Smooth muscle cell (in vitro differentiated cells): ENCODE results near the gene ZBTB45. TPM values are rescaled to one million over a fixed set of nuclear protein-coding genes. Genes with fewer than 3 reads are reported as not detected.

ENCODE experiments used
- DNase-seq: peaks from one replicate; lab custom pipeline; 2025; ENCODE audit not compliant: unreplicated experiment; lab: John Stamatoyannopoulos, UW
- H2AFZ ChIP-seq: fragments of 200-600 bp; sonication (generic); 2 replicates; pipeline ENCODE4 v1.6.0; 2016; ENCODE audit warnings: antibody characterized with exemption, low read depth, mild to moderate bottlenecking
- H3F3A ChIP-seq: fragments of 200-600 bp; sonication (generic); 2 replicates; pipeline ENCODE4 v1.6.0; 2017; ENCODE audit warnings: antibody characterized with exemption, low read depth
- H3K27ac ChIP-seq: fragments of 200-600 bp; sonication (generic); 2 replicates; pipeline ENCODE4 v1.5.1; 2016; ENCODE audit warnings: low read depth, mild to moderate bottlenecking
- H3K27me3 ChIP-seq: fragments of 200-600 bp; sonication (generic); 2 replicates; pipeline ENCODE4 v1.6.1; 2016; ENCODE audit warnings: low read depth, mild to moderate bottlenecking
- H3K36me3 ChIP-seq: fragments of 200-600 bp; sonication (generic); 2 replicates; pipeline ENCODE4 v1.5.1; 2016; ENCODE audit warnings: low read depth
- H3K4me1 ChIP-seq: fragments of 200-600 bp; sonication (generic); 2 replicates; pipeline ENCODE4 v1.5.1; 2016; ENCODE audit warnings: low read depth
- H3K4me2 ChIP-seq: fragments of 200-600 bp; sonication (generic); 2 replicates; pipeline ENCODE4 v1.6.0; 2016; ENCODE audit warnings: mild to moderate bottlenecking
- H3K4me3 ChIP-seq: fragments of 200-600 bp; sonication (generic); 2 replicates; pipeline ENCODE4 v1.5.1; 2016; ENCODE audit warnings: mild to moderate bottlenecking
- H3K79me2 ChIP-seq: fragments of 200-600 bp; sonication (generic); 2 replicates; pipeline ENCODE4 v1.6.0; 2016; ENCODE audit warnings: low read depth, mild to moderate bottlenecking
- H3K9ac ChIP-seq: fragments of 200-600 bp; sonication (generic); 2 replicates; pipeline ENCODE4 v1.6.0; 2016; ENCODE audit warnings: low read depth
- H3K9me3 ChIP-seq: fragments of 200-600 bp; sonication (generic); replicated peaks from 2 replicates; pipeline ENCODE4 v1.5.1; 2016; ENCODE audit warnings: low read depth
- H4K20me1 ChIP-seq: fragments of 200-600 bp; sonication (generic); 2 replicates; pipeline ENCODE4 v1.6.0; 2016; ENCODE audit warnings: low read depth
- WGBS: methylation state at CpG from one replicate; pipeline ENCODE4 v1.1.7; 2016; ENCODE audit warnings: low lambda C conversion rate; 5-methylcytosine and 5-hydroxymethylcytosine counted together
- polyA plus RNA-seq: library from polyadenylated mRNA; unstranded; fragments of >200 nt; fragmentation: Nextera tagmentation; extraction: Ambion mirVana; gene quantifications from 2 replicates; pipeline ENCODE4 v1.2.1, GENCODE V29; 2016
- total RNA-seq: library from RNA; depleted of rRNA; stranded (reverse); fragments of >200 nt; gene quantifications from 2 replicates; pipeline ENCODE4 v1.2.3, GENCODE V29; 2014
- TF ChIP-seq, protein P1 (sequence below): fragments of 200-600 bp; sonication (generic); IDR thresholded peaks from 2 replicates; pipeline ENCODE4 v1.5.1; 2017; ENCODE audit warnings: borderline replicate concordance, mild to moderate bottlenecking, antibody characterized with exemption; ENCODE audit not compliant: insufficient read depth, poor library complexity, severe bottlenecking

ZBTB45 gene
- total and polyA plus RNA-seq, 2 experiments from 2014 or later, result 8.7 to 23.7 TPM

DNA sequence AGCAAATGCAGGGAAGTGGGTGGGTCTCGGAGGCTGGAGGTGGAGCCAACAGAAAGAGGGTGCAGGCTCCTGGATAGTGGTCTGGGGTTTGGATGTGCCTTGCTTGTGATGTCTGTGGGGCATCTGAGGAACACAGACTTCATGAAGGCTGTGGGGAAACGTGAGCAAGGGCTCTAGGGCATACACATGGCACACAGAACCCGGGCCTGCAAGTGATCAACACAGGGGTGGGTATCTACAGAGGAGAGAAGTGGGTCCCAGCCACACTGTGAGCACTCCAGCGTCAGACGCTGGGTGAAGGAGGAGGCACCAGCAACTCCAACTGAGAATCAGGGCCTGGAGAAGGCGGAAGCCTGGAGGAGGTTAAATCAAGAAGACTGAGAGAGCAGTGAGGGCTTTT lies 44.2 kb upstream of the ZBTB45 start:
- Histone ChIP-seq H3K4me3 (no peak overlapping the region), H3K36me3 (no peaks in the 10 kb centered on the region), H3K4me1 (peaks cover 6% of the 10 kb centered on the region), H3K79me2 (no peaks in the 10 kb centered on the region), H3K9ac (no peak overlapping the region), H3K4me2 (no peak overlapping the region), H3K27me3 (no peaks in the 10 kb centered on the region), H2AFZ (no peak overlapping the region), H4K20me1 (peaks cover 6% of the 10 kb centered on the region), H3F3A (peaks cover 10% of the 10 kb centered on the region), H3K9me3 (no peaks in the 10 kb centered on the region), H3K27ac (no peak overlapping the region)
- TF ChIP-seq, protein P1, sequence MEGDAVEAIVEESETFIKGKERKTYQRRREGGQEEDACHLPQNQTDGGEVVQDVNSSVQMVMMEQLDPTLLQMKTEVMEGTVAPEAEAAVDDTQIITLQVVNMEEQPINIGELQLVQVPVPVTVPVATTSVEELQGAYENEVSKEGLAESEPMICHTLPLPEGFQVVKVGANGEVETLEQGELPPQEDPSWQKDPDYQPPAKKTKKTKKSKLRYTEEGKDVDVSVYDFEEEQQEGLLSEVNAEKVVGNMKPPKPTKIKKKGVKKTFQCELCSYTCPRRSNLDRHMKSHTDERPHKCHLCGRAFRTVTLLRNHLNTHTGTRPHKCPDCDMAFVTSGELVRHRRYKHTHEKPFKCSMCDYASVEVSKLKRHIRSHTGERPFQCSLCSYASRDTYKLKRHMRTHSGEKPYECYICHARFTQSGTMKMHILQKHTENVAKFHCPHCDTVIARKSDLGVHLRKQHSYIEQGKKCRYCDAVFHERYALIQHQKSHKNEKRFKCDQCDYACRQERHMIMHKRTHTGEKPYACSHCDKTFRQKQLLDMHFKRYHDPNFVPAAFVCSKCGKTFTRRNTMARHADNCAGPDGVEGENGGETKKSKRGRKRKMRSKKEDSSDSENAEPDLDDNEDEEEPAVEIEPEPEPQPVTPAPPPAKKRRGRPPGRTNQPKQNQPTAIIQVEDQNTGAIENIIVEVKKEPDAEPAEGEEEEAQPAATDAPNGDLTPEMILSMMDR, result no peak
- no peak for DNase-seq
- WGBS, result 88% methylated on average over 6 of the region's 6 CpGs

DNA sequence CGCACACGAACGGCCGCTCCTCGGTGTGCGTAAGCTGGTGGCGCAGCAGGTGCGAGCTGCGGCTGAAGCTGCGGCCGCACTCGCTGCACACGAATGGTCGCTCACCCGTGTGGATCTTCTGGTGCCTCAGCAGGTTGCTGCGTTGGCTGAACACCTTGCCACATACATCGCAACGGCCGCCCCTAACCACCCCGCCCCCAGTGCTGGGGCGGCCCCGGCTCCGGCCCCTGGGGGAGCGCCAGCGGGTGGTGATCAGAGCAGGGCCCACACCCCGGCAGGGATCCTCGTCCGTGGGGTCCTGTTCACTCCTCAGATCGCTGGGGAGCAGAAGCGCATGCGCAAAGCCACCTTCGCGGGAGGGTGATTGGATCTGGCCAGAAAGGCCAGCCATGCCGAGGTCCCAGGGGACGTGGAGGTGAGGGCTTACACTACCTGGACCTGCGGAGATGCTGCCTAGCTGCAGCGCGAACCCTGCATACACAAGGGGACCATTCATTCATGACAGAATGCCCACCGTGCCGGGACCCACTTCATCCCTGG lies 43.5 kb upstream of the ZBTB45 start:
- Histone ChIP-seq H4K20me1 (peaks cover 6% of the 10 kb centered on the region), H3K36me3 (no peaks in the 10 kb centered on the region), H3K4me1 (peaks cover 6% of the 10 kb centered on the region), H3K9me3 (no peaks in the 10 kb centered on the region), H3K27ac (no peak overlapping the region), H3F3A (peaks cover 10% of the 10 kb centered on the region), H3K27me3 (no peaks in the 10 kb centered on the region), H3K4me2 (peak overlapping the region; percentile 77), H3K9ac (no peak overlapping the region), H3K79me2 (no peaks in the 10 kb centered on the region), H2AFZ (no peak overlapping the region), H3K4me3 (peak overlapping the region; percentile 21)
- 57% methylated on average over 34 of the region's 40 CpGs for WGBS
- no peak for DNase-seq
- TF ChIP-seq, protein P1, result no peak

DNA sequence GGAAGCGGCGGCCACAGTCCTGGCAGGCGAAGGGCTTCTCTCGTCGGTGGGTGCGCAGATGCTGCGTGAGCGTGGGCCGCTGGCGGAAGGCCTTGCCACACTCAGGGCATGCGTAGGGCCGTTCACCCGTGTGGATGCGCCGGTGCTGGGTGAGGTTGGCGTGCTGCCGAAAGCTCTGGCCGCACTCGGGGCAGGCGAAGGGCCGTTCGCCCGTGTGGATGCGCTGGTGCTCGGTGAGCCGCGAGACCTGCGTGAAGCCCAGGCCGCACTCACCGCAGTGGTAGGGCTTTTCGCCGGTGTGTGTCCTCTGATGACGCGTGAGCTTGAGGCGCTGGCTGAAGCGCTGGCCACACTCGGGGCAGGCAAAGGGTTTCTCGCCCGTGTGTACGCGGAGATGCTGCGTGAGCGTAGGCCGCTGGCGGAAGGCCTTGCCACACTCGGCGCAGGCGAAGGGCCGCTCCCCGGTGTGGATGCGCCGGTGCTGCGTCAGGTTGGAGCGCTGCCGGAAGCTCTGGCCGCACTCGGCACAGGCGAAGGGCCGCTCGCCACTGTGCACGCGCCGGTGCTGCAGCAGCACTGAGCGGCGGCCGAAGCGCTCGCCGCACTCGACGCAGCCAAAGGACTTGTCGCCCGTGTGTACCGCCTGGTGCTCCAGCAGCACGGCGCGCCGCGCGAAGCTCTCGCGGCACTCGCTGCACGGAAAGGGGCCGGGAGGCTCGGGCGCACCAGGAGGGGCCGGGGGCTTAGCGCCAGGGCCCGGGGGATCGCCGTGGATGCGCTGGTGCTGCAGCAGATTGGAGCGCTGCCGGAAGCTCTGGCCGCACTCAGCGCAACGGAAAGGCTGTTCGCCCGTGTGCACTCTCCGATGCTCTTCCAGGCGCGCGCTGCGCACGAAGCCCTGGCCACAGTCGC lies 42.8 kb upstream of the ZBTB45 start:
- H3K79me2 ChIP-seq, result peaks cover 7% of the 10 kb centered on the region
- H3F3A ChIP-seq, result peaks cover 10% of the 10 kb centered on the region
- H2AFZ ChIP-seq, result no peak overlapping the region
- H3K4me1 ChIP-seq, result peaks cover 9% of the 10 kb centered on the region
- no peak overlapping the region for H3K27ac ChIP-seq
- TF ChIP-seq, protein P1, result no peak
- H3K36me3 ChIP-seq, result no peaks in the 10 kb centered on the region
- DNase-seq, result no peak
- H3K9ac ChIP-seq, result no peak overlapping the region
- H4K20me1 ChIP-seq, result peaks cover 13% of the 10 kb centered on the region
- peak overlapping the region; percentile 77 for H3K4me2 ChIP-seq
- no peaks in the 10 kb centered on the region for H3K9me3 ChIP-seq
- H3K4me3 ChIP-seq, result peak overlapping the region; percentile 21
- no peaks in the 10 kb centered on the region for H3K27me3 ChIP-seq
- 64% methylated on average over 83 of the region's 107 CpGs for WGBS
